T47D (cell line): ENCODE data around the gene SPATA33.

Source experiments
- DNase-seq, 2 experiments: peaks; one replicate each; pipeline versions ENCODE4 v3.0.0 to v3.0.0-alpha.2; 2011 to 2012; ENCODE audit warnings: low read depth in 1 of 2, low spot score in 1 of 2
- JUND ChIP-seq: IDR thresholded peaks from 2 replicates; pipeline ENCODE4 v1.6.1; 2012; ENCODE audit warnings: low read depth
- in situ Hi-C: cut with HindIII; loops from 2 replicates; pipeline ENCODE4 v1.10.0; 2016; ENCODE audit warnings: low sequenced_read_pairs, low pct_unique_long_range_greater_than_20kb

Gene SPATA33

GRCh38 chr16:89717688-89718505 lies 60.3 kb downstream of the SPATA33 start:
- no peak for TF ChIP-seq JUND
- DNase-seq, result no peak
- in situ Hi-C loops, result no loop called here
